ENCODE measurements around the gene LHFPL2.

DNA sequence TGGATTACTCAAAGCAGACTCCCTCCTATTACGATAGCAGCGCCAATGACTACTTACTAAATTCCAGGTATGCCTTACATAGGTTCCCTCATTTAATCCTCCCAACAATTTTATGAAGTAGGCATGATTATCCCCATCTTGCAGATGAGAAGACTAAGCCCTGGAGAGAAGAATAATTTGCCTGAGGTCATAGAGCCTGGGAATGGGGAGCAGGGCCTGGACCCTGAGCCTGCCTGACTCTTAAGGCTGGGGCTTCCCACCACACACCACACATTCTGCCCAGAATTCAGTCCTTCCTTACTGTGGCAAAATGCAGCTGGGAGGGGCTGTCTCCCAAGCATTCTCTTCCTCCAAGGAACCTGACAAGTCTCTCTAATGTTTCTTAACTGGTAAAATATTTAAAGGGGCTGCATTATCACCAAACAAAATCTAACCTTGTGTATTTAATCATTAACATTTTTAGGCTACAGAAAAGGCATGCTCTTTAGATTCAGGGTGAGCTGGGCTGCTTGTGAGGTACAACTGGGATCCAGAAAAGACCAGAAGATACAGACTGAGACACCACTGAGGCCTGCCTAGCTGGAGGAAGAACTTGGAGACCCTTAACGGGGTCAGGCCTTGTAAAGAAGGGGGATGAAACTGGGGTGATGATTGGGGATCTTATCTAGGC, 26.1 kb downstream of the LHFPL2 start:
- TF ChIP-seq, protein P1, sequence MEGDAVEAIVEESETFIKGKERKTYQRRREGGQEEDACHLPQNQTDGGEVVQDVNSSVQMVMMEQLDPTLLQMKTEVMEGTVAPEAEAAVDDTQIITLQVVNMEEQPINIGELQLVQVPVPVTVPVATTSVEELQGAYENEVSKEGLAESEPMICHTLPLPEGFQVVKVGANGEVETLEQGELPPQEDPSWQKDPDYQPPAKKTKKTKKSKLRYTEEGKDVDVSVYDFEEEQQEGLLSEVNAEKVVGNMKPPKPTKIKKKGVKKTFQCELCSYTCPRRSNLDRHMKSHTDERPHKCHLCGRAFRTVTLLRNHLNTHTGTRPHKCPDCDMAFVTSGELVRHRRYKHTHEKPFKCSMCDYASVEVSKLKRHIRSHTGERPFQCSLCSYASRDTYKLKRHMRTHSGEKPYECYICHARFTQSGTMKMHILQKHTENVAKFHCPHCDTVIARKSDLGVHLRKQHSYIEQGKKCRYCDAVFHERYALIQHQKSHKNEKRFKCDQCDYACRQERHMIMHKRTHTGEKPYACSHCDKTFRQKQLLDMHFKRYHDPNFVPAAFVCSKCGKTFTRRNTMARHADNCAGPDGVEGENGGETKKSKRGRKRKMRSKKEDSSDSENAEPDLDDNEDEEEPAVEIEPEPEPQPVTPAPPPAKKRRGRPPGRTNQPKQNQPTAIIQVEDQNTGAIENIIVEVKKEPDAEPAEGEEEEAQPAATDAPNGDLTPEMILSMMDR (IDR thresholded peaks at IDR 0.05; ENCODE audit: low read depth, low read length, poor library complexity, severe bottlenecking): no peak
- no peak for TF ChIP-seq EZH2phosphoT487 (IDR thresholded peaks at IDR 0.05; ENCODE audit: borderline replicate concordance, low read length)
